Peyer's patch (tissue), 4 donors: Measurements from ENCODE around the gene TSPAN12. TPM values are rescaled to one million over a fixed set of nuclear protein-coding genes. Genes with fewer than 3 reads are reported as not detected.
A peak's percentile ranks its signal among the peaks of the same experiment; 100 is the strongest.

Source experiments
- DNase-seq, 3 donors: peaks; one replicate each; pipeline ENCODE4 v3.0.0-alpha.2; 2017 to 2019
- H3K27ac ChIP-seq, 4 donors: fragments of 200-600 bp; sonication (generic); one replicate each; pipeline ENCODE4 v1.5.1; 2016 to 2019
- H3K27me3 ChIP-seq, 2 donors: fragments of 200-600 bp; sonication (generic); one replicate each; pipeline ENCODE4 v1.5.1; 2019
- H3K36me3 ChIP-seq, 3 donors: fragments of 200-600 bp; sonication (generic); one replicate each; pipeline ENCODE4 v1.5.1; 2016 to 2019
- H3K4me1 ChIP-seq, 4 donors: fragments of 200-600 bp; sonication (generic); one replicate each; pipeline ENCODE4 v1.5.1; 2016 to 2019
- H3K4me3 ChIP-seq, 4 donors: fragments of 200-600 bp; sonication (generic); 1 replicate in 3 of 4; 2 replicates in 1 of 4; pipeline ENCODE4 v1.5.1; 2016 to 2019; ENCODE audit warnings: mild to moderate bottlenecking in 1 of 4
- H3K9me3 ChIP-seq, 4 donors: fragments of 200-600 bp; sonication (generic); one replicate each; pipeline ENCODE4 v1.5.1; 2016 to 2019; ENCODE audit warnings: mild to moderate bottlenecking in 1 of 4
- POLR2A ChIP-seq, 2 donors: fragments of 450-650 bp; IDR thresholded peaks; one replicate each; pipeline ENCODE4 v1.5.1; 2017; ENCODE audit warnings: antibody characterized with exemption in 2 of 2, mild to moderate bottlenecking in 2 of 2, moderate library complexity in 2 of 2
- total RNA-seq, 4 donors: library from RNA; depleted of rRNA; stranded (reverse); fragments of >200 nt; gene quantifications; one replicate each; pipeline ENCODE4 v1.1.0, GENCODE V29; 2016
- TF ChIP-seq, protein P1 (sequence below), 6 experiments: fragments of 450-650 bp in 4 of 6; fragments of 200-600 bp in 2 of 6; sonication (generic) in 1 of 6; IDR thresholded peaks; one replicate each; pipeline ENCODE4 v1.5.1; 2017 to 2019; ENCODE audit warnings: antibody characterized with exemption in 6 of 6, mild to moderate bottlenecking in 3 of 6, moderate library complexity in 1 of 6

TSPAN12 gene
- total RNA-seq, 4 donors from 2014 or later, result 13.2 to 103 (median 84.6) TPM

DNA sequence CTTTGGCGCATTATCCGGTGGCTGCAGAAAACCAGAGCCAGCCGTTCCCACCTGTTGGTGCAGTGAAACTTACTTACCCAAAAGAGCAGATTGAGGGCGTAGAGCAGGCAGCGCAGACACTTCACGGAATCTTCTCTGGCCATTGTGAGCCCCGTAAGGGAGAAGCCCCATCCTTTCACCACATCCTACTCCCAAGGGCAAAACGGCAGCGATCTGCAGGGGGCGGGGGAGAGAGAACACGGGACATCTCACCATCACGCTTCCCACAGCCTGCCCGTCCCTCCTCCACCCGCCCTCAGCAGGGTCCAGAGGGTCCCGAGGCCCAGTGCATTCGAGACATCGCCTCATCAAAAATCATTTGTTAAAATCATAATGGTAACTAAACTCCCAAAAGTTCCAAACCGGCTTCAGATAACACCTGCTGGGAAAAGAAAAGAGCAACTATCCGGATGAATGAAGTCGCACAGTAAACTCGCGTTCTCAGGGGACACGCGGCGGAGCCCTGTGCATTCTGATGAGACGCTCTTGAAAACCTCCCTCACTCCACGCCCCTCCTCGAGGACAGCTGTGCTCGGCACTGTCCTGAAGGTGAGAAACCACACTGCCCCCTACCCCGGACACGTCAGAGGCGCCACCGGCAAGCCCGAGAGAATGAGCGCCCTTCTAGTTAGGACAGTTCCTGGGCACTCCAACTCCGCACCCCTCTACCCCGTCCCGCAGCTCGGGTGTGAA is 1.2 kb downstream of the TSPAN12 start:
- H3K9me3 ChIP-seq, result no peaks in the 10 kb centered on the region
- H3K27me3 ChIP-seq, result no peaks in the 10 kb centered on the region
- TF ChIP-seq, protein P1, sequence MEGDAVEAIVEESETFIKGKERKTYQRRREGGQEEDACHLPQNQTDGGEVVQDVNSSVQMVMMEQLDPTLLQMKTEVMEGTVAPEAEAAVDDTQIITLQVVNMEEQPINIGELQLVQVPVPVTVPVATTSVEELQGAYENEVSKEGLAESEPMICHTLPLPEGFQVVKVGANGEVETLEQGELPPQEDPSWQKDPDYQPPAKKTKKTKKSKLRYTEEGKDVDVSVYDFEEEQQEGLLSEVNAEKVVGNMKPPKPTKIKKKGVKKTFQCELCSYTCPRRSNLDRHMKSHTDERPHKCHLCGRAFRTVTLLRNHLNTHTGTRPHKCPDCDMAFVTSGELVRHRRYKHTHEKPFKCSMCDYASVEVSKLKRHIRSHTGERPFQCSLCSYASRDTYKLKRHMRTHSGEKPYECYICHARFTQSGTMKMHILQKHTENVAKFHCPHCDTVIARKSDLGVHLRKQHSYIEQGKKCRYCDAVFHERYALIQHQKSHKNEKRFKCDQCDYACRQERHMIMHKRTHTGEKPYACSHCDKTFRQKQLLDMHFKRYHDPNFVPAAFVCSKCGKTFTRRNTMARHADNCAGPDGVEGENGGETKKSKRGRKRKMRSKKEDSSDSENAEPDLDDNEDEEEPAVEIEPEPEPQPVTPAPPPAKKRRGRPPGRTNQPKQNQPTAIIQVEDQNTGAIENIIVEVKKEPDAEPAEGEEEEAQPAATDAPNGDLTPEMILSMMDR (IDR thresholded peaks at IDR 0.05), result no peak
- no peak for TF ChIP-seq POLR2A (IDR thresholded peaks at IDR 0.05)
- peak in 2 of 3 donors; percentile 53 to 63 for DNase-seq
- H3K4me1 ChIP-seq, result peaks cover 0 to 4% (median 2%) of the 10 kb centered on the region in 4 donors
- H3K27ac ChIP-seq, result peak overlapping the region; percentile 58 to 95 (median 83)
- peak overlapping the region; percentile 47 to 83 (median 64) for H3K4me3 ChIP-seq
- H3K36me3 ChIP-seq, result no peaks in the 10 kb centered on the region

DNA sequence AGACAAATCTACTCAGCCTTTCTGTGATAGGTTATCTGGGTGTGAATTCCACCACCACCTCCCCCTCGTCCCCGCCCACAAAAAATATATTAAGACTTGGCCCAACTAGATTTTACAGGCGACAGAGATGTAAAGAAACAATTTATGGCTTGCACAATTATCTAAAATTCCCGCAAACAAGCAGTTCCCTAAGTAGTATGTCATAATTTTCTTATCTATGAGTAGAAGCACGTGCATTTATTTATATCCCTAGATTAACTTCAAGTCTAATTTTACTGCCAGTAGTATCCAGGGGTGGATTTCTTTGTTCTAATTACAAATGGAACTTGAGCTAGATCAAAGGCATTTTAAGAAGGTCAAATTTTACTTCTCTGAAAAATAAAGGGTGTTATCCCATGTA is 1.7 kb downstream of the TSPAN12 start:
- Histone ChIP-seq H3K27me3 (no peaks in the 10 kb centered on the region), H3K27ac (peak overlapping the region in 1 of 4 donors; percentile 95), H3K4me1 (peaks cover 0 to 4% (median 2%) of the 10 kb centered on the region in 4 donors), H3K4me3 (peak overlapping the region in 3 of 4 donors; percentile 47 to 83 (median 70)), H3K9me3 (no peaks in the 10 kb centered on the region), H3K36me3 (no peaks in the 10 kb centered on the region)
- TF ChIP-seq POLR2A (IDR thresholded peaks at IDR 0.05), result no peak
- TF ChIP-seq, protein P1 (IDR thresholded peaks at IDR 0.05), result no peak
- no peak for DNase-seq

- H3K27me3 ChIP-seq, result no peaks in the 10 kb centered on the region
- no peak overlapping the region for H3K27ac ChIP-seq
- peaks cover 0 to 4% (median 2%) of the 10 kb centered on the region in 4 donors for H3K4me1 ChIP-seq
- DNase-seq, result no peak
- H3K36me3 ChIP-seq, result no peaks in the 10 kb centered on the region
- TF ChIP-seq POLR2A (IDR thresholded peaks at IDR 0.05), result no peak
- TF ChIP-seq, protein P1 (IDR thresholded peaks at IDR 0.05), result no peak
- H3K9me3 ChIP-seq, result no peaks in the 10 kb centered on the region
- no peak overlapping the region for H3K4me3 ChIP-seq
Observed at GRCh38 chr7:120852700-120853099, 5.2 kb downstream of the TSPAN12 start.

- Histone ChIP-seq H3K27me3 (no peaks in the 10 kb centered on the region), H3K36me3 (peaks cover 0 to 4% (median 0%) of the 10 kb centered on the region in 3 donors), H3K4me1 (peaks cover 0 to 8% (median 0%) of the 10 kb centered on the region in 4 donors), H3K27ac (no peak overlapping the region), H3K9me3 (no peaks in the 10 kb centered on the region), H3K4me3 (no peak overlapping the region)
- DNase-seq, result no peak
- TF ChIP-seq, protein P1 (IDR thresholded peaks at IDR 0.05), result no peak
- TF ChIP-seq POLR2A (IDR thresholded peaks at IDR 0.05), result no peak
Observed at GRCh38 chr7:120843109-120843508, 14.8 kb downstream of the TSPAN12 start.

DNA sequence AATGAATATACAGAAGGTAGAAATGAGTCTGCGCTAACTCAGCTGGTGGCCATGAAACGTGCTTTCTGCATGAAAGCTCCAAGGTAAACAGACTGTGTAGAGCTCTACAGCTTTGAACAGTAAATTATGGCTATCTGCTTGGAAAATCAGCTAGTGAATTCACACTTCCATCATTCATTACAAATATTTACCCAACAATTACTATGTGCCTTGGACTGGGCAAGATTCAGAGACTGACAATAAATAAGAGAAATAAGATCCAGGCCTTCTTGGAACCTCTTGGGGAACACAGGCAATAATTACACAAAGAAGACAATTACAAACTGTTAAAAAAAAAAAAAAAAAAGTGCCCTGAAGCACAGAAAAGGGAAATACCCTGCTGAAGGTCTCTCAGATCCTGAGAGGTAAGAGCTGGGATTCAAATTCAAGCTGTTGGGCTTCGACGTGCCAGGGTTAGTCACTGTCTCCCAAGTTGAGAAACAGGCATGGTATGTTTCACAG is 15.8 kb downstream of the TSPAN12 start:
- H3K36me3 ChIP-seq, result peaks cover 0 to 4% (median 0%) of the 10 kb centered on the region in 3 donors
- no peak overlapping the region for H3K27ac ChIP-seq
- no peak overlapping the region for H3K4me3 ChIP-seq
- TF ChIP-seq POLR2A (IDR thresholded peaks at IDR 0.05), result no peak
- TF ChIP-seq, protein P1 (IDR thresholded peaks at IDR 0.05), result no peak
- no peak for DNase-seq
- no peaks in the 10 kb centered on the region for H3K9me3 ChIP-seq
- H3K27me3 ChIP-seq, result no peaks in the 10 kb centered on the region
- no peaks in the 10 kb centered on the region for H3K4me1 ChIP-seq
